ENCODE results near the gene SLC8A1.

DNA sequence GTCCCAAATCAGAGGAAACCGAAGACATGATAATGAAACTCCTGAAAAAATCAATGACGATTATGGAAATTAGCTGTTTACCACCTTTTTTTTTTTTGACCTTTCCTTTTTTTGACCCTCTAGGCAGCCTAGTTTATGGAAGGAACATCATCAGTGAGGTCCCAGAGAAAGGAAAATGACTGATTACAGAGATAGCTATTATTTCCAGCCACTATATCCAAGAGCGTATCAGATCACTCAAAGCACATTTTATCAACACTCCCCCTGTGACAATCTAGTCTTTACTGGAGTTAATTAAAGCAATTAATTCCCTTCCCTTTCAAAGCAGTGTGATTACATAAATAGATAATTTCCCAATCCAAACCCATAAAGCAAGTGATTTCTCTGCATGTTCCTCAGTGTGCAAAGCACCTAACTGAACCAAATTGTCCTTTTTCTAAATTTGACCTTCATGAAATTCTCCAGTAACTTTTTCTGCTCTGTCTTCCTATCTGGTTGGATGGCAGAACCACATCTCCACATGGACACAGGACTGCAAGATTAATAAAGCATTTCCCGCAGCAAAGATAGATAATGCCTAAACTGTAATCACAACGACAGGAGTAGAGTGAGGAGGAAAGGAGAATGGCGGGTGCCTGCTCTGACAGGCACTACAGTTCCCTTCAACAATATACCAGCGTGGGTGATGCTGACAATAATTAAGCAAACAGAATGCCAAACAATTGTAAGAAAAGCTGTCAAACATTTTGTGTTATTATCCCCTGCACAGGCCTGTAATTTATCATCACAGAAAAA is 194.4 kb downstream of the SLC8A1 start:
- TF ChIP-seq, protein P1, sequence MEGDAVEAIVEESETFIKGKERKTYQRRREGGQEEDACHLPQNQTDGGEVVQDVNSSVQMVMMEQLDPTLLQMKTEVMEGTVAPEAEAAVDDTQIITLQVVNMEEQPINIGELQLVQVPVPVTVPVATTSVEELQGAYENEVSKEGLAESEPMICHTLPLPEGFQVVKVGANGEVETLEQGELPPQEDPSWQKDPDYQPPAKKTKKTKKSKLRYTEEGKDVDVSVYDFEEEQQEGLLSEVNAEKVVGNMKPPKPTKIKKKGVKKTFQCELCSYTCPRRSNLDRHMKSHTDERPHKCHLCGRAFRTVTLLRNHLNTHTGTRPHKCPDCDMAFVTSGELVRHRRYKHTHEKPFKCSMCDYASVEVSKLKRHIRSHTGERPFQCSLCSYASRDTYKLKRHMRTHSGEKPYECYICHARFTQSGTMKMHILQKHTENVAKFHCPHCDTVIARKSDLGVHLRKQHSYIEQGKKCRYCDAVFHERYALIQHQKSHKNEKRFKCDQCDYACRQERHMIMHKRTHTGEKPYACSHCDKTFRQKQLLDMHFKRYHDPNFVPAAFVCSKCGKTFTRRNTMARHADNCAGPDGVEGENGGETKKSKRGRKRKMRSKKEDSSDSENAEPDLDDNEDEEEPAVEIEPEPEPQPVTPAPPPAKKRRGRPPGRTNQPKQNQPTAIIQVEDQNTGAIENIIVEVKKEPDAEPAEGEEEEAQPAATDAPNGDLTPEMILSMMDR (IDR thresholded peaks at IDR 0.05; ENCODE audit: insufficient read depth, low read depth, low read length): no peak
- TF ChIP-seq EZH2 (IDR thresholded peaks at IDR 0.05; ENCODE audit: insufficient read depth, low read length): no peak

Measured in astrocyte (in vitro differentiated cells and primary cell).